ENCODE results near the gene USP13.

- TF ChIP-seq CTCF (conservative IDR thresholded peaks at IDR 0.05; ENCODE audit: low read depth, low read length), result no peak
- TF ChIP-seq EZH2 (IDR thresholded peaks at IDR 0.05; ENCODE audit: borderline replicate concordance, low read depth, low read length, poor library complexity, severe bottlenecking), result no peak
These were observed 73.3 kb downstream of the USP13 start for GRCh38 chr3:179726075-179726699.
